DND-41 (cell line): ENCODE measurements around the gene KLRF2.

Source experiments
- ATAC-seq: fragments of 200-7000 bp; cut with Tn5 transposase; 3 replicates; pipeline ENCODE4 v1.9.1; 2021; ENCODE audit warnings: low read depth; ENCODE audit not compliant: insufficient read depth
- DNase-seq: peaks from one replicate; pipeline ENCODE4 v3.0.0-alpha.2; 2020
- H2AFZ ChIP-seq: 2 replicates; pipeline ENCODE4 v1.6.0; 2012; ENCODE audit warnings: low read depth, low read length
- H3K27ac ChIP-seq: 2 replicates; pipeline ENCODE4 v1.5.1; 2012; ENCODE audit warnings: low read length, inconsistent platforms
- H3K27me3 ChIP-seq: fragments of 200-600 bp; sonication (generic); 2 replicates; pipeline ENCODE4 v1.6.0; 2012; ENCODE audit warnings: low read length, mild to moderate bottlenecking, inconsistent platforms; ENCODE audit not compliant: insufficient read depth, poor library complexity
- H3K36me3 ChIP-seq: 2 replicates; pipeline ENCODE4 v1.5.1; 2012; ENCODE audit warnings: low read length, inconsistent platforms; ENCODE audit not compliant: insufficient read depth
- H3K4me1 ChIP-seq: 2 replicates; pipeline ENCODE4 v1.5.1; 2012; ENCODE audit warnings: mild to moderate bottlenecking, low read length; ENCODE audit not compliant: insufficient read depth
- H3K4me2 ChIP-seq: 2 replicates; pipeline ENCODE4 v1.6.0; 2012; ENCODE audit warnings: mild to moderate bottlenecking, moderate library complexity, low read length, inconsistent platforms; ENCODE audit not compliant: insufficient read depth
- H3K4me3 ChIP-seq, 2 experiments: fragments of 200-600 bp in 1 of 2; shearing (Covaris generic) in 1 of 2; 2 replicates each; pipeline ENCODE4 v1.5.1; 2012 to 2016; ENCODE audit warnings: inconsistent platforms in 2 of 2, low read length in 2 of 2, mild to moderate bottlenecking in 2 of 2, low read depth in 1 of 2, moderate library complexity in 1 of 2
- H3K79me2 ChIP-seq: 2 replicates; pipeline ENCODE4 v1.6.0; 2012; ENCODE audit warnings: low read length, inconsistent platforms; ENCODE audit not compliant: insufficient read depth
- H3K9ac ChIP-seq: 2 replicates; pipeline ENCODE4 v1.6.0; 2012; ENCODE audit warnings: low read depth, mild to moderate bottlenecking, inconsistent platforms, low read length, moderate library complexity
- H3K9me3 ChIP-seq: 2 replicates; pipeline ENCODE4 v1.5.1; 2012; ENCODE audit warnings: low read length, moderate library complexity, mild to moderate bottlenecking, inconsistent platforms; ENCODE audit not compliant: insufficient read depth, severe bottlenecking
- H4K20me1 ChIP-seq: 2 replicates; pipeline ENCODE4 v1.6.0; 2012; ENCODE audit warnings: low read length; ENCODE audit not compliant: insufficient read depth
- CTCF ChIP-seq: IDR thresholded peaks from 2 replicates; pipeline ENCODE4 v1.5.1; 2012; ENCODE audit warnings: borderline replicate concordance, low read length, moderate library complexity, mild to moderate bottlenecking; ENCODE audit not compliant: poor library complexity, severe bottlenecking; ENCODE audit errors: extremely low read depth
- EZH2 ChIP-seq: IDR thresholded peaks from 3 replicates; pipeline ENCODE4 v1.6.1; 2012; ENCODE audit warnings: borderline replicate concordance, low read depth, mild to moderate bottlenecking, moderate library complexity, low read length, inconsistent platforms; ENCODE audit not compliant: severe bottlenecking

Gene KLRF2

GRCh38 chr12:9925705-9926393 lies 44.6 kb downstream of the KLRF2 start:
- no peak for DNase-seq
- no peak overlapping the region for H3K9ac ChIP-seq
- H3K36me3 ChIP-seq = no peaks in the 10 kb centered on the region
- H3K4me2 ChIP-seq = peak overlapping the region; percentile 45; the same call in 1 of the 2 replicates
- H3K27me3 ChIP-seq = peaks cover 8% of the 10 kb centered on the region
- peak; percentile 47; the same call in 1 of the 3 replicates for ATAC-seq
- H3K4me3 ChIP-seq = no peak overlapping the region
- no peaks in the 10 kb centered on the region for H4K20me1 ChIP-seq
- H3K9me3 ChIP-seq = no peaks in the 10 kb centered on the region
- no peaks in the 10 kb centered on the region for H3K79me2 ChIP-seq
- TF ChIP-seq EZH2 (no peak), CTCF (peak; percentile 57)
- H3K4me1 ChIP-seq = peaks cover 2% of the 10 kb centered on the region; the same call in 1 of the 2 replicates
- no peak overlapping the region for H3K27ac ChIP-seq
- H2AFZ ChIP-seq = no peak overlapping the region

- Histone ChIP-seq H3K79me2 (no peaks in the 10 kb centered on the region), H4K20me1 (no peaks in the 10 kb centered on the region), H3K4me1 (peaks cover 2% of the 10 kb centered on the region; the same call in 1 of the 2 replicates), H3K36me3 (no peaks in the 10 kb centered on the region), H3K27me3 (peaks cover 10% of the 10 kb centered on the region), H3K27ac (no peak overlapping the region), H3K9ac (no peak overlapping the region), H3K4me3 (no peak overlapping the region), H3K9me3 (no peaks in the 10 kb centered on the region), H3K4me2 (no peak overlapping the region), H2AFZ (no peak overlapping the region)
- TF ChIP-seq CTCF = no peak
- TF ChIP-seq EZH2 = no peak
- ATAC-seq = no peak
- DNase-seq = no peak
Measured at GRCh38 chr12:9926876-9927275, 45.6 kb downstream of the KLRF2 start.

GRCh38 chr12:9928607-9929006 lies 47.3 kb downstream of the KLRF2 start:
- Histone ChIP-seq H3K9me3 (no peaks in the 10 kb centered on the region), H3K4me2 (no peak overlapping the region), H3K27me3 (peaks cover 10% of the 10 kb centered on the region), H3K36me3 (no peaks in the 10 kb centered on the region), H3K79me2 (no peaks in the 10 kb centered on the region), H3K27ac (no peak overlapping the region), H3K4me3 (no peak overlapping the region), H3K4me1 (peaks cover 2% of the 10 kb centered on the region; the same call in 1 of the 2 replicates), H4K20me1 (no peaks in the 10 kb centered on the region), H3K9ac (no peak overlapping the region), H2AFZ (no peak overlapping the region)
- no peak for DNase-seq
- no peak for ATAC-seq
- TF ChIP-seq CTCF (no peak), EZH2 (no peak)
